H54 (cell line): ENCODE results near the gene FAM13A.

Source experiments
- DNase-seq: peaks from one replicate; pipeline ENCODE4 v3.0.0; 2011; ENCODE audit warnings: low spot score, mixed read lengths; ENCODE audit not compliant: insufficient read length
- FAIRE-seq: peaks from 3 replicates; lab custom pipeline; 2011; peaks lifted over from hg19 to GRCh38; lab: Jason Lieb, UNC
- POLR2A ChIP-seq: IDR thresholded peaks from 2 replicates; pipeline ENCODE4 v1.6.1; 2011; ENCODE audit warnings: low read depth, mild to moderate bottlenecking, low read length

The FAM13A gene

GRCh38 chr4:88731381-88731780, 325.6 kb downstream of the FAM13A start:
- TF ChIP-seq POLR2A: no peak
- DNase-seq (no peak), FAIRE-seq (no peak)

- FAIRE-seq (no peak), DNase-seq (no peak)
- TF ChIP-seq POLR2A: no peak
Observed at GRCh38 chr4:88730811-88731210, 326.2 kb downstream of the FAM13A start.

GRCh38 chr4:88729146-88729760, 327.7 kb downstream of the FAM13A start:
- no peak for TF ChIP-seq POLR2A
- FAIRE-seq: no peak
- no peak for DNase-seq

- no peak for DNase-seq
- no peak for TF ChIP-seq POLR2A
- FAIRE-seq: no peak
Observed at GRCh38 chr4:88728146-88728545, 328.8 kb downstream of the FAM13A start.

GRCh38 chr4:88725986-88726385, 331.0 kb downstream of the FAM13A start:
- DNase-seq (no peak), FAIRE-seq (no peak)
- no peak for TF ChIP-seq POLR2A

- no peak for TF ChIP-seq POLR2A
- no peak for DNase-seq
- no peak for FAIRE-seq
Observed at GRCh38 chr4:88725143-88725542, 331.8 kb downstream of the FAM13A start.

GRCh38 chr4:88724406-88724805, 332.6 kb downstream of the FAM13A start:
- FAIRE-seq (no peak), DNase-seq (no peak)
- TF ChIP-seq POLR2A: no peak

- DNase-seq (no peak), FAIRE-seq (no peak)
- no peak for TF ChIP-seq POLR2A
Observed at GRCh38 chr4:88722828-88723227, 334.2 kb downstream of the FAM13A start.

- no peak for DNase-seq
- FAIRE-seq: no peak
- TF ChIP-seq POLR2A: no peak
Observed at GRCh38 chr4:88722276-88722780, 334.7 kb downstream of the FAM13A start.

GRCh38 chr4:88720451-88721428, 336.2 kb downstream of the FAM13A start:
- DNase-seq: no peak
- FAIRE-seq: no peak
- no peak for TF ChIP-seq POLR2A

- FAIRE-seq: no peak
- no peak for DNase-seq
- TF ChIP-seq POLR2A: no peak
Observed at GRCh38 chr4:88719381-88719780, 337.6 kb downstream of the FAM13A start.

GRCh38 chr4:88718098-88718497, 338.9 kb downstream of the FAM13A start:
- TF ChIP-seq POLR2A: no peak
- DNase-seq: no peak
- FAIRE-seq: no peak

- no peak for TF ChIP-seq POLR2A
- FAIRE-seq (no peak), DNase-seq (no peak)
Observed at GRCh38 chr4:88713782-88714181, 343.2 kb downstream of the FAM13A start.

- no peak for TF ChIP-seq POLR2A
- FAIRE-seq: no peak
- no peak for DNase-seq
Observed at GRCh38 chr4:88709989-88710388, 347.0 kb downstream of the FAM13A start.
